ENCODE measurements around the gene ERC2. TPM values are rescaled to one million over a fixed set of nuclear protein-coding genes. Genes with fewer than 3 reads are reported as not detected.

The ERC2 gene
- total RNA-seq, 1 donor from 2014 or later, result 32.5 TPM

- peaks cover 17% of the 10 kb centered on the region for H3K4me1 Mint-ChIP-seq (ENCODE audit: low read depth)
- H3K27ac Mint-ChIP-seq, result no peak overlapping the region
- peaks cover 5% of the 10 kb centered on the region for H3K36me3 Mint-ChIP-seq (ENCODE audit: insufficient read depth)
- no peaks in the 10 kb centered on the region for H3K9me3 Mint-ChIP-seq (ENCODE audit: low read depth)
- no peaks in the 10 kb centered on the region for H3K27me3 Mint-ChIP-seq
- DNase-seq (ENCODE audit: low spot score, unreplicated experiment), result no peak
- no peak overlapping the region for H3K4me3 Mint-ChIP-seq (ENCODE audit: low read depth)
- no peak for TF ChIP-seq CTCF (IDR thresholded peaks at IDR 0.05; ENCODE audit: unreplicated experiment)
Measured at GRCh38 chr3:56323986-56324420, 144.3 kb downstream of the ERC2 start.

- H3K27me3 Mint-ChIP-seq, result no peaks in the 10 kb centered on the region
- H3K36me3 Mint-ChIP-seq (ENCODE audit: insufficient read depth), result peaks cover 5% of the 10 kb centered on the region
- no peak for DNase-seq (ENCODE audit: low spot score, unreplicated experiment)
- no peaks in the 10 kb centered on the region for H3K9me3 Mint-ChIP-seq (ENCODE audit: low read depth)
- peaks cover 17% of the 10 kb centered on the region for H3K4me1 Mint-ChIP-seq (ENCODE audit: low read depth)
- TF ChIP-seq CTCF (IDR thresholded peaks at IDR 0.05; ENCODE audit: unreplicated experiment), result no peak
- no peak overlapping the region for H3K27ac Mint-ChIP-seq
- no peak overlapping the region for H3K4me3 Mint-ChIP-seq (ENCODE audit: low read depth)
Measured at GRCh38 chr3:56322862-56323261, 145.4 kb downstream of the ERC2 start.

GRCh38 chr3:56321892-56322291, 146.4 kb downstream of the ERC2 start:
- Mint-ChIP-seq H3K27ac (no peak overlapping the region), H3K4me1 (ENCODE audit: low read depth) (peaks cover 17% of the 10 kb centered on the region), H3K9me3 (ENCODE audit: low read depth) (no peaks in the 10 kb centered on the region), H3K27me3 (no peaks in the 10 kb centered on the region), H3K36me3 (ENCODE audit: insufficient read depth) (peaks cover 5% of the 10 kb centered on the region), H3K4me3 (ENCODE audit: low read depth) (no peak overlapping the region)
- no peak for DNase-seq (ENCODE audit: low spot score, unreplicated experiment)
- TF ChIP-seq CTCF (IDR thresholded peaks at IDR 0.05; ENCODE audit: unreplicated experiment), result no peak

- no peak for DNase-seq (ENCODE audit: low spot score, unreplicated experiment)
- H3K4me3 Mint-ChIP-seq (ENCODE audit: low read depth), result no peak overlapping the region
- H3K4me1 Mint-ChIP-seq (ENCODE audit: low read depth), result peaks cover 17% of the 10 kb centered on the region
Measured at GRCh38 chr3:56321383-56321782, 146.9 kb downstream of the ERC2 start.

GRCh38 chr3:56320883-56321282, 147.4 kb downstream of the ERC2 start:
- no peak for TF ChIP-seq CTCF (IDR thresholded peaks at IDR 0.05; ENCODE audit: unreplicated experiment)
- Mint-ChIP-seq H3K36me3 (ENCODE audit: insufficient read depth) (peaks cover 5% of the 10 kb centered on the region), H3K4me1 (ENCODE audit: low read depth) (peaks cover 17% of the 10 kb centered on the region), H3K27ac (no peak overlapping the region), H3K4me3 (ENCODE audit: low read depth) (no peak overlapping the region), H3K9me3 (ENCODE audit: low read depth) (no peaks in the 10 kb centered on the region), H3K27me3 (no peaks in the 10 kb centered on the region)
- DNase-seq (ENCODE audit: low spot score, unreplicated experiment), result no peak

More at GRCh38 chr3:56321383-56321782, 146.9 kb downstream of the ERC2 start:
- Mint-ChIP-seq H3K27ac (no peak overlapping the region), H3K27me3 (no peaks in the 10 kb centered on the region), H3K9me3 (ENCODE audit: low read depth) (no peaks in the 10 kb centered on the region), H3K36me3 (ENCODE audit: insufficient read depth) (peaks cover 5% of the 10 kb centered on the region)
- no peak for TF ChIP-seq CTCF (IDR thresholded peaks at IDR 0.05; ENCODE audit: unreplicated experiment)
